Thyroid gland (tissue), 4 donors: ENCODE results near the gene EPB41L4A.

ENCODE experiments used
- CTCF ChIP-seq, 6 experiments: fragments of 200-600 bp in 3 of 6; fragments of 450-650 bp in 3 of 6; sonication (generic) in 3 of 6; IDR thresholded peaks; one replicate each; pipeline ENCODE4 v1.5.1; 2016 to 2019; ENCODE audit warnings: antibody characterized with exemption in 6 of 6, mild to moderate bottlenecking in 2 of 6, inconsistent platforms in 1 of 6, moderate library complexity in 1 of 6
- POLR2A ChIP-seq, 2 donors: fragments of 450-650 bp; IDR thresholded peaks; one replicate each; pipeline ENCODE4 v1.6.1; 2017; ENCODE audit warnings: antibody characterized with exemption in 2 of 2, mild to moderate bottlenecking in 2 of 2, moderate library complexity in 1 of 2

GRCh38 chr5:112237456-112237855 lies 181.6 kb downstream of the EPB41L4A start:
- TF ChIP-seq CTCF (IDR thresholded peaks at IDR 0.05) (no peak), POLR2A (IDR thresholded peaks at IDR 0.05) (no peak)
